GM19035 (cell line): ENCODE results near the gene PEX10.

Experiments
- ATAC-seq: cut with Tn5 transposase; IDR thresholded peaks from one replicate; pipeline ENCODE4 v1.9.1; 2021; ENCODE audit not compliant: unreplicated experiment

The PEX10 gene

DNA sequence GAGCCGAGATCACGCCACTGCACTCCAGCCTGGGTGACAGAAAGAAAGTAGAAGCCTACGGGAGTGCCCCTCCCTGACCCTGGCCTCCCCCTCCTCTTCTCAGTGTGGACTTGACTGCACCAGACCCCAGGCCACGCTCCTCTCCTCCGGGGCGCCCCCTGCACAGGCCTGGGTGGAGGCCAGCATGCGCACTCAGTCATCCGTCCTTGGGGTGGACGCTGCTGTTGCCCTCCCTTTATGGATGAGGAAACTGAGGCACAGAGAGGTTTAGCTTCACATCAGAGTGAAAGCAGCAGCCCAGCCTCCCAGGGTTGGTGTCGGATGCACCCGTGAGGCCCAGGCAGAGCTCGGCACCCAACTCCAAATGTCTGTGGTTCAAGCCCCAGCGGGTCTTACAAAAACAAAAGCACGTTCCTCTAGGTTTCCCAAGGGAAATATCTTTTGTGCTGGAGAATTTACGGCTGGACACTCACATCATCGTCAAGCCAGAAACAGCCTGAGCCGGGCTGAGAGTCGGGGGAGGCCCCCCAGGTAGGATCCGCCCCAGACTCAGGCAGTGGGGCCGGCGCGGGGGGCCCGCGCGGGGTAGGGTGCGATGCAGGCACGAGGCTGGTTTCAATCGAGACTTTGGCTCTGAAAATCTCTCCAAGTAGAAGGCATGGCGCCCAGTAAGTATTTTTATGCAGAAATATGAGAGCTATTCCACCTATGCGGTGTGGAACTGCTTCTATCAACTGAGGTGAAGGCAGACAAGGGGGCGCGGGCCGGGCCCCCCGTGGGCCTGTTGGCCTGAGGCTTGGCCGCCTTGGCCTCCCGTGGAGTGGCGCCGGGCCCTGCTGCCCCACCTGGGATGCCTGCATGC, 57.6 kb downstream of the PEX10 start:
- no peak for ATAC-seq
